Stimulated activated CD4-positive, alpha-beta T cell treated with anti-CD3 and anti-CD28 coated beads, Interleukin-1b, Interleukin-23, amount 100 ng/mL, for 24 hours (primary cell): ENCODE data around the gene SERPINB10.

Experiments used
- DNase-seq, 4 experiments: peaks; one replicate each; pipeline ENCODE4 v3.0.0-alpha.2; 2020; ENCODE audit warnings: low read depth in 4 of 4, low spot score in 1 of 4

The SERPINB10 gene, protein sequence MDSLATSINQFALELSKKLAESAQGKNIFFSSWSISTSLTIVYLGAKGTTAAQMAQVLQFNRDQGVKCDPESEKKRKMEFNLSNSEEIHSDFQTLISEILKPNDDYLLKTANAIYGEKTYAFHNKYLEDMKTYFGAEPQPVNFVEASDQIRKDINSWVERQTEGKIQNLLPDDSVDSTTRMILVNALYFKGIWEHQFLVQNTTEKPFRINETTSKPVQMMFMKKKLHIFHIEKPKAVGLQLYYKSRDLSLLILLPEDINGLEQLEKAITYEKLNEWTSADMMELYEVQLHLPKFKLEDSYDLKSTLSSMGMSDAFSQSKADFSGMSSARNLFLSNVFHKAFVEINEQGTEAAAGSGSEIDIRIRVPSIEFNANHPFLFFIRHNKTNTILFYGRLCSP

GRCh38 chr18:63907664-63908063, at the start of gene SERPINB10:
TSS of gene SERPINB10 (plus strand) at chr18:63907958. CDS start at chr18:63915511, 7,553 bp downstream.
- no peak for DNase-seq

- DNase-seq, result no peak
Observed at GRCh38 chr18:63858456-63858855, 49.3 kb upstream of the SERPINB10 start.

DNA sequence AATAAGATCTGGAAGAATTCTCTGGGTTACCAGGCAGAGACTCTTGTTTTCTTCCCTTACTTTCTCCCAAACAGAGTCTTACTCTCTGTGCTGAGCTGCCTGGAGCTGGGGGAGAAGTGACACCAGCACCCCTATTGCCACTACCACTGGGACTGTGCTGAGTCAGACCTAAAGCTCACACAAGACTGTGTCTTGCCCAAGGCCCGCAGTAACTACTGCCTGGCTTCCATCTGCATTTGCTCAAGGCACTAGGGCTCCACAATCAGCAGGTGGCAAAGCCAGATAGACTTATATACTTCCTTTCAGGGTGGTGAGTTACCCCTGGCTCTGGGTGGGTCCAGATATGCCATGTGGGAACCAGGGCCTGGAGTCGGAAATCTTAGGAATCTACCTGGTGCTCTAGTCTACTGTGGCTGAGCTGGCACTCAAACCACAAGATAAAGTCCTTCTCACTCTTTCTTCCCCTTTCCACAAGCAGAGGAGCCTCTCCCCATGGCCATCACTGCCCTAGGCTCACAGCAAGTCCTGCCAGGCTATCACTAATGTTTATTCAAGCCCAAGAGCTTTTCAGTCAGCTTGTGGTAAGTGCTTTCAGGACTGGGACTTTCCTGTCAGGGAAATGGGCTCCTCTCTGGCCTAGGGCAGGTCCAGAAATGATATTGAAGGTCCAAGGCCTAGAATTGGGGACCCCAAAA, 47.8 kb upstream of the SERPINB10 start:
- no peak for DNase-seq

DNA sequence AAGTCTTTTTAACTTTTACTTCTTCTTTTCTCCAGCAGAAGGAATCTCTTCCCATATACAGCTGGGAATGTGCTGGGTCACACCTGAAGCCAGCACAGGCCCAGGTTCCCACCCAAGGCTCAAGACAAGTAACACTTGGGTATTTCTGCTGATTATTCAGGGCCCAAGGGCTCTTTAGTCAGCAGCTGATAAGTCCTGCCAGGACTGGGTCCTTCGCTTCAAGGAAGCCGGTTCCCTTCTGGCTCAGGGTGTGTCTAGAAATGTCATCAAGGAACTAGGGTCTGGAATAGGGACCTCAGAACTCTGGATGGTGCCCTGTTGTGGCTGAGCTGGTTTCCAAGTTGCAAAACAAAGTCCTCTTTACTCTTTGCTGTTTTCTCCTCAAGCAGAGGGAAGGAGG, 47.2 kb upstream of the SERPINB10 start:
- no peak for DNase-seq

DNA sequence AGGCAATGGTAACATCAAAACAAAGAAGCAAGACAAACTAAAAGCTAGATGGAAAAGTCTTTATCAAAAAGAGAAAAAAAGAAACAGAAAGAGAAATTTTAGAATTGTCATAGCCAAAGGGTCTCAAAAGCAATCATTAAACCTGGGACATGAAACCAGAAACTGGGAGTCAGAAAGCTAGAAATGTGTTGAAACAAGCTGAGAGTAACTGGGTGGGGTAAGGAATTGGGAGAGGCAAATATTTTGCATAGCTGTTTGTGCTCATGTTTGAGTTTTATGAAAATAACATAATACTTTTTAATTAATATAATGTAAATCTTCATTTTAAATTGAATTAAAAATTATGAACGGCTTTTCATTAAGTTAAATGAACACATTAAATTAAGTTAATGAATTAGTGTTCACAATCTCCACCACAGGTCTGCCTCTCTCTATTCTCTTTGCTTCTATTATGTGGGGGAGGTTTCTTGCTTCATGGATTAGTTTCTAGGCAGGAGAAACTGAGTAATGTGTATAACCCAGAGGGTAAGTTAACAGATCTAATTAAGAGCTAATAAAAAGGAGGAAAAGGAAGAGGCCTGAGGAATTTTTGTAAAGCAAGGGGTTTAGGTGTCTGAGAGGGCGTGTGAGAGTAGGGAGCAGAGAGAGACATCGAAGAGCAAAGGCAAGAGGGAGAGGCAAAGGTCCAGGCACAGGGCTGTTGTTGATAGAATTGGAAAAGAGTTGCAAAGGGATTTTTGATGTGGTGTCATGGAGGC, 40.2 kb upstream of the SERPINB10 start:
- DNase-seq, result no peak

- no peak for DNase-seq
Observed at GRCh38 chr18:63868546-63868945, 39.2 kb upstream of the SERPINB10 start.

DNA sequence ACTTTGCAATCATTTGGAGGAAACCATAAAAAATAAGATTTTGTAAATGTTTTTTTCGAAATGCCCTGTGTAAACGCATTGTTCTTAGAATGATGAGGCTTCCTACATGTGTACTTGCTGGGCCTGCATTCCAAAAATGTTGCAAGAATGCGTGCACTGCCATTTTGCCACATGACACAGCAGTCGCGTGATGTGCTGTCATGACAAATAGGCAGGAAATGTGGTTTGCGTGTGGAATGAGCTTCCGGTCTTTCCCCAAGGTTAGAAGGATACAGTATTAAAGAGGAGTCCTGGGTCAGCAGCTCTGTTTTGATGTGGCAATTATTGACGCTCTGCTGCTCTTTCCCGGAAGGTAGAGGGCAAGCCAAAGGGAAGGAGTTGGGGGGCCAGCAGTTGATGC, 38.4 kb upstream of the SERPINB10 start:
- no peak for DNase-seq

GRCh38 chr18:63869851-63870250, 37.9 kb upstream of the SERPINB10 start:
- DNase-seq, result no peak

GRCh38 chr18:63871836-63872235, 35.9 kb upstream of the SERPINB10 start:
- no peak for DNase-seq

- no peak for DNase-seq
Observed at GRCh38 chr18:63872586-63872985, 35.2 kb upstream of the SERPINB10 start.

DNA sequence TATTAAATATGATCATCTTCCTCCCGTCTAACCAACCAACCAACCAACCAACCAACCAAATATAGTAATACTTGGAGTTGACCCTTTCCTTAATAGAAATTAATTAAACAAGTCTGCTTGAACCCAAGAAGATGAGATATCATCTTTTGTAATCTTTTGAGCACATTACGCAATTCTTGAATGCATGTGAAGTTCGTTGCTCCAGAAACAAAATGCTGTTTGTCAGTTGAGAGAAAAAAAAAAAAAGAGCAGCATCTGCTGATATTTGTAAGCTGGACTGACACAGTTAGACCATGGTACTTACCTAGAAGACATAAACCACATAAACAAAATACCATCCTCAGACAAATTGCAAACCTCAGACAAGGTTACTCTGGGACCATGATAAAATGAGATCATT, 29.4 kb upstream of the SERPINB10 start:
- DNase-seq, result no peak

- no peak for DNase-seq
Observed at GRCh38 chr18:63878925-63879324, 28.8 kb upstream of the SERPINB10 start.

GRCh38 chr18:63879709-63880108, 28.0 kb upstream of the SERPINB10 start:
- DNase-seq, result no peak

DNA sequence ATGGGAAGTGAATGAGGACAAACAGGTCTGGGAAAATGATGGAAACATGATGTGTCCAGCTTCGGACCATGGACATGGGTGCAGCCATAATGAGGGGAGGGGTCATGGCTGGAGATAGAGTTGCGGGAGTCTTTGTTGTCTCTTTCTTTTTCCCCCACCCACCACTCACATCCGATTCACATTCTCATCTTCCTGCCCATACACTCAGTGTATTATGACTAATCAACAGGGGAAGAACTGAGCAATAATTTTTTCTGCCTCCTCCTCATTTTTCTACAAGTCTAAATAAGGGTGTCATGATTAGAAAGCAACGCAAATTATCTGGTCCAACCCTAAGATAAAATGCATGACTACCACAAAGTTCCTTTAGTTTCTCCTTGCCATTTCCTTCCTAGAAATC, 25.9 kb upstream of the SERPINB10 start:
- DNase-seq, result no peak

DNA sequence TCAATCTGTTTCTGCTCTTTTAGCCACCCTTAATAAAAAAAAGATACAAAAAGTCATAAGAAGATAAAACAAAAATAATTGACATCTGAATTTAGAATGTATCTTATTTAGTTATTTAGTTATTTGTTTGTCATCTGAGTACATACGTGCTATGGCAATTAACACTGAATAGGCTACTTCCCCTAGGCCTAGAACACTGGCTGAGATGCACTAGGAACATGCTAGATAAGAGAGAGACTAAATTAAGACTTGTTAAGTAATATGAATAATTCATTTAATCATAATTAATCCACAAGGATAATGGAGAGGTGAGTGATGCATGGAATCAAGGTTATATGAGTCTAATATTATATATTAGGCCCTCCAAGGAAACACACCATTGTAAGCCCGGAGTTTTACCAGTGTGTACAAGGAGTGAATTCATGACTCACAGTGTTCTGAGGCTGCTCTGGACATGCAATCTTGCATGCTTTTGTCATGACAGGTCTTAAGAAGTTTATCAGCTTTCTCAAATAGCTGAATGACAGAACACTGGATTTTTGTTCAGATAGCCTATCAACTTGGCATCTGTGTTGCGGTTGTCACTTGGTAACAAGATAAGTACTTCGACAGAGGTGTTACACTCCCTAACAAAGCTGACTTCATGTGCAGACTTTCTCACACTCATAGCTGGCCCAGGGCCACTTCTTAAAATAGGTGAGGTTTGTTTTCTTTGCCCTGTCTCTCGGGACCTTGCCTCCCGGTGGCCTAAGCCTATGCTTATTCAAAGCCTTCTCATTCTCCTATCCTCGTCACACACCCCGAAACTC, 25.2 kb upstream of the SERPINB10 start:
- DNase-seq, result no peak

DNA sequence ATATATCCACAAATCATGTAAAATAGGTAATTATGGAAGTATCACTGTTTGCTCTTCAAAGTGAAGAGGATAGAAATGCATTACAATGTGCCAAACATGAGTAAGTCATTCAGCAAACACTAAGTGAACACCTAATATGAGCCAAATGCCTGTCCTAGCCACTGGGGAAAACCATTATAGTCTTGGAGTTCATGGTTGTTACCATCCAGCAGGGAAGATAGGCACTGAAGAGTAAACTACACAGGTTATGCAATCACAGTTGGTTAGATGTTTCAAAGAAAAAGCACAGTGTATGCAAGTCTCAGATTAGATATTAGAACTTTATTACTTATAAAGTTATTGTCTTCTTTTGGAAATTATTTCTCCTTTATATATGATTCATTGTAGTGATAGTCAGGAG, 24.1 kb upstream of the SERPINB10 start:
- DNase-seq, result no peak

GRCh38 chr18:63887424-63887823, 20.3 kb upstream of the SERPINB10 start, which contains the start of gene SERPINB2:
TSS of gene SERPINB2 (plus strand) at chr18:63887705. CDS start at chr18:63891445, 3,740 bp downstream.
- DNase-seq, result no peak

DNA sequence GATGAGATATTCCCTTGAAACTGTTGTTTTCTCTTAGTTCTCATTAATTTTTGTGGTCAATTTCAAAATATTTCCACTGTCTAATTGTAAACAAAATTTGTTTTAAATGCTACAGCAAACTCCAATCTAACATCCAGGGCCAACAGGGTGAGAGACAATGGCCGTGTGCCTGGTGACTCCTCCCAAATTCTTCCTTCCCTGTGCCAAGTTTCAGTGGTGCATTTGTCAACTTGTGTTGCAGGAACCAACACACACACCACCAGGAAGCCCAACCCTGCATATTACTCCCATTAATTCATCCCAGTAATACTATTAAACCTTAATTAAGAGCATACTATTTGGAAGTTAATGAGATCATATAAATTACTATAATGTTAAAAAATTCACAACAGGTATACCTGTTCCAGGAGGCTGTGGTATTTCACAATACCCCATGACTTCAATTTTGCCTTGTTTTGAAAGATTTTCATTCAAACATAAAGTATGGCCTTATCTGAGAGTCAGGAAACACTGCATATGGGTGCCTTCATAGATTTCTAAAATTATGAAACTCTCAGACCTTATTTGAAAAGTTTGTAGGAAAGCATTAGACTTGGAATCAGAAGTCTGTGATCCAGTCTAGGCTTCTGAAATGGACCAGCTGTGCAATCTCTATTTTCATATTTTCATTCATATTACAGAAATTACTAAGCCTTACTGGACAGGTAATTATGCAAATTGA, 19.1 kb upstream of the SERPINB10 start:
- DNase-seq, result no peak

GRCh38 chr18:63889626-63890025, 18.1 kb upstream of the SERPINB10 start:
- no peak for DNase-seq

- no peak for DNase-seq
Observed at GRCh38 chr18:63890237-63890949, 17.4 kb upstream of the SERPINB10 start.
